Stimulated activated CD4-positive, alpha-beta T cell treated with anti-CD3 and anti-CD28 coated beads, Interleukin-1b, Interleukin-23, amount 100 ng/mL, for 4 hours (primary cell): ENCODE data around the gene TMEM141.
A peak's percentile ranks its signal among the peaks of the same experiment; 100 is the strongest.
"Not testable (repeated sequence)": the region's sequence is repeated elsewhere in the genome, so short reads cannot be mapped to it uniquely, and the experiment has no call there.

Source experiments
- DNase-seq, 2 donors: peaks; one replicate each; pipeline ENCODE4 v3.0.0-alpha.2; 2020; ENCODE audit warnings: low read depth in 2 of 2

The TMEM141 gene

GRCh38 chr9:136794281-136794999, 3.3 kb downstream of the TMEM141 start:
- no peak for DNase-seq

GRCh38 chr9:136795000-136795348, 3.8 kb downstream of the TMEM141 start:
- DNase-seq: no peak

DNA sequence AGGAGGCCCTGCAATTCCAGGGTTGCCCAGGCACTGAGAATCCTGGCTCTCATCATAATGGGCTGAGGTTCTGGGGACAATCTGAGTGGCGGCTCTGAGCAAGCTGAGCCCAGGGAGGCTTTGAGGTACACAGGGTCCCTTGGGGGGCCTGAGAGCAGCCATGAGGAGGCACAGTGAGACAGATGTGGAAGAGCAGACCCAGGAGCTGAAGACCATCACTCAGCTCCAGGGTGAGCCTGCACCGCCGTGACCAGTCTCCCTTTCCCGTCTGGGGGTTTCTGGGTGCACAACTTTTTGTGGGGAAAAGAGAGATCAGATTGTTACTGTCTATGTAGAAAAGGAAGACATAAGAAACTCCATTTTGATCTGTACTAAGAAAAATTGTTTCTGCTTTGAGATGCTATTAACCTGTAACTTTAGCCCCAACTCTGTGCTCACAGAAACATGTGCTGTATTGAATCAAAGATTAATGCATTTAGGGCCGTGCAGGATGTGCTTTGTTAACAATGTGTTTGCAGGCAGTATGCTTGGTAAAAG, 5.2 kb downstream of the TMEM141 start, which contains the start of gene CCDC183:
Gene CCDC183, plus strand, starts transcription at position 101 of the 537 bp plus-strand sequence. Its CDS starts 60 bp downstream, at position 161.
- no peak for DNase-seq

DNA sequence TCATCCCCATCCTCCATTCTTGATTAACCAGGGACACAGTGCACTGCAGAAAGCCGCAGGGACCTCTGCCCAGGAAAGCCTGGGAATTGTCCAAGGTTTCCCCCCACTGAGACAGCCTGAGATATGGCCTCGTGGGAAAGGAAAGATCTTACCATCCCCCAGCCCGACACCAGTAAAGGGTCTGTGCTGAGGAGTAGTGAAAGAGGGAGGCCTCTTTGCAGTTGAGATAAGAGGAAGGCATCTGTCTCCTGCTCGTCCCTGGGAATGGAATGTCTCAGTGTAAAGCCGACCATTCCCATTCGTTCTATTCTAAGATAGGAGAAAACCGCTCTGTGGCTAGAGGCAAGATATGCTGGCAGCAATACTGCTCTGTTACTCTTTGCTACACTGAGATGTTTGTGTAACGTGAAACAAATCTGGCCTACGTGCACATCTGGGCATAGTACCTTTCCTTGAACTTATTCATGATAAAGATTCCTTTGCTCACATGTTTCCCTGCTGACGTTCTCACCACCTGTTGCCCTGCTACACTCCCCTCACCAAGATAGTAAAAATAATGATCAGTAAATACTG, 5.7 kb downstream of the TMEM141 start:
- DNase-seq: not testable (repeated sequence)

- no peak for DNase-seq
These were observed 7.5 kb downstream of the TMEM141 start for GRCh38 chr9:136798708-136799078.

- no peak for DNase-seq
These were observed 8.1 kb downstream of the TMEM141 start for GRCh38 chr9:136799079-136799853.

- peak; percentile 92 for DNase-seq
These were observed 8.9 kb downstream of the TMEM141 start for GRCh38 chr9:136799854-136800657.

- DNase-seq: no peak
These were observed 11.2 kb downstream of the TMEM141 start for GRCh38 chr9:136802321-136802720.

GRCh38 chr9:136803009-136803550, 11.9 kb downstream of the TMEM141 start:
- not testable (repeated sequence) for DNase-seq

- DNase-seq: no peak
These were observed 12.7 kb downstream of the TMEM141 start for GRCh38 chr9:136803551-136804508.

DNA sequence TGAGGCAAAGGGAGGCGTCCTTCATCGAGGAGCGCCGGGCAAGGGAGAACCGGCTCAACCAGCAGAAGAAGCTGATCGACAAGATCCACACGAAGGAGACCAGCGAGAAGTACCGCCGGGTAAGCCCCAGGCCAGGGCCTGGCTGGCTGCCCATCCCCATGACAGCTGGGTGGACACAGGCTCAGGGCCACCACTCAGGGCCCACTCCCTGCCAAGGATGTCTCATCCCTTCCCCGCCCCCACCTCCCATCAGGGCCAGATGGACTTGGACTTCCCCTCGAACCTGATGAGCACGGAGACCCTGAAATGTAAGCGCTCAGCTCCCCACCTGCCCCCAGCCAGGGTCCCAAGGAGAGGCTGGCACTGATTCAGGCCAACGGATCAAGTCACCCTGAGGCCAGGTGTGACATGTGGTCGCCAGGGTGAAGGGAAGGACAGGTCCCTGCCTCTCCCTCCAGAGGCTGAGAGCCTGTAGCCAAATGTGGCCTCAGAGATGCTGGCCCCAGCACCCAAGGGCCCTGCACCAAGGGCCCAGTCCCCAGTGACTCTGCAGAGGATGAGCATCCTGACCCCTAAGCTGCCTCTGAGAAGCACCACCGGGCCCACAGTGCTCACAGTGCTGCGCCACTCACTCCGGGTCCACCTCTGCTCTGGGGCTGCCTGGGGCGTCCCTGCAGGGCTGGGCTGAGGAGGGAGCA, 13.5 kb downstream of the TMEM141 start:
- no peak for DNase-seq

DNA sequence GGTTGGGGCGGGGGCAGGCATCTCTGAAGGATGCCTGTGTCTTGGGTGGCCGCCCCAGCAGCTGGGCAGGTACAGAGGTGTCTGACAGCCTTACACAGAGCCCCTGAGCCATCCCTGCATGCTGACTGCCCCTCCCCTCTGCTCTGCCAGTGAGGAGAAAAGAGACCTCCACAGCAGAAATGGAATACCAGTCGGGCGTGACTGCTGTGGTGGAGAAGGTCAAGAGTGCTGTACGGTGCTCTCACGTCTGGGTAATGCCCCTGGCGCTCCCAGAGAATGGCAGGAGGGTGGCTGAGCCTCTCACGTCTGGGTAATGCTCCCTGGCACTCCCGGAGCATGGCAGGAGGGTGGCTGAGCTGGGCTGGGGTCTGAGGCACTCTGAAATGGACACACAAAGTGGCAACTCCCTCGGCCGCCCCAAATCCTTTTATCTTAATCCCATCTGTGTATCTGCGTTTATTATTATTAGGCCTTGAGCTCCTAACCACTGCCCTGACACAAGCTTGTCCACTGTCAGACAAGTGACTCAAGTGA, 14.1 kb downstream of the TMEM141 start:
- DNase-seq: no peak

- no peak for DNase-seq
These were observed 14.9 kb downstream of the TMEM141 start for GRCh38 chr9:136806067-136806466.

DNA sequence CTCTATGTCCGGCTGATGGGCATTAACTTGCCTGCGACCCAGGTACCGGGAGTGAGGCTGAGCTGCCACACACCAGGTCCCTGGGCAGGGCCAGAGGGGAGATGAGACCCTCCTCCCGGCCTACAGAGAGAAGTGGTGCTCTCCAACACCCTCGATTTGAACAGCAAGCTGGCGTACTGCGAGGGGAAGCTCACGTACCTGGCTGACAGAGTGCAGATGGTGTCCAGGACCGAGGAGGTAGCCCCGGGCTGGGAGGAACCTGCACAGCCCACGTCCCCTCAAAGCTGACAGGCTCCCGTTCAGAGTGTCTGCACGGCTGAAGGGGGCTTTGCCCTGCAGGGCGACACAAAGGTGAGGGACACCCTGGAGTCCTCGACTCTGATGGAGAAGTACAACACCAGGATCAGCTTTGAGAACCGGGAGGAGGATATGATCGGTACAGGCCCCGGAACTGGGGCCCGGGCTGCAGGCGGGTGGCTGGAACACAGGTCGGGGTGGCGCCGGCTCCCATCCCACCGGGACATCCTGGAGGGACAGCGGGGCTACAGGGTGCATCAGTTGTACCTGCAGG, 15.6 kb downstream of the TMEM141 start:
- DNase-seq: no peak

DNA sequence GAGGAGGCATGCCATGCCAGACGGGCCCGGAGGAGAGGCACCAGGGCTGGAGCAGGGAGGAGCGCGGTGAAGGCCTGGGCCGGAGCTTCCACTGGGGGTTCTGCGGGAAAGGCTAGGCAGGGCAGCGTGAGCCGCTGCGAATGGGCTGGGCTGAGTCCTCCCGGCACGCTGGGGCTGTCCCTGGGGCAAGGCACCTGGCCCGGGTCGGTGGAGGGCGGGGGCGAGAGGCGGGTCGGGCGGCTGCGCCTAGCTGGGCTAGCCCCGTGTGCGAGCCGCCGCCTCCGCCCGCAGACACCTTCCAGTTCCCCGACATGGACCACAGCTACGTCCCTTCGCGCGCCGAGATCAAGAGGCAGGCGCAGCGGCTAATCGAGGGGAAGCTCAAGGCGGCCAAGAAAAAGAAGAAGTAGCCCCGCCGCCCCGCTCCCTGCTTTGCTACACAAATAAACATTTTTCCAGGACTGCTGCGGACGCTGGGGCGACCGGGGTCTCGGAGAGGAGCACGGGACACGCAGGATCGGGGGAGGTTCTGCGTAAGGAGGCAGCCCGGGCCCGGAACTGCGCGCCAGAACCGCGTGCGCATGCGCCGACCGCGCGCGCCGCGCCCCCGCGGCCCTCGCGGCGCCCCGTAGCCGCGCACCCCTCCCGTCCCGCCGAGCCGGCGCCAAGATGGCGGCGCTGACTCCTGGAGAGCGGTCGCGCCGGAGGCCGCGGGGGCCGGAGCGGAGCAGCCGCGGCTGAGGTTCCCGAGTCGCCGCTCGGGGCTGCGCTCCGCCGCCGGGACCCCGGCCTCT, 16.3 kb downstream of the TMEM141 start, which contains the start of gene RABL6:
Gene RABL6, plus strand, starts transcription at position 668 of the 794 bp plus-strand sequence. CDS start 249 bp downstream, outside the sequence.
- peak; percentile 72 to 75 for DNase-seq

DNA sequence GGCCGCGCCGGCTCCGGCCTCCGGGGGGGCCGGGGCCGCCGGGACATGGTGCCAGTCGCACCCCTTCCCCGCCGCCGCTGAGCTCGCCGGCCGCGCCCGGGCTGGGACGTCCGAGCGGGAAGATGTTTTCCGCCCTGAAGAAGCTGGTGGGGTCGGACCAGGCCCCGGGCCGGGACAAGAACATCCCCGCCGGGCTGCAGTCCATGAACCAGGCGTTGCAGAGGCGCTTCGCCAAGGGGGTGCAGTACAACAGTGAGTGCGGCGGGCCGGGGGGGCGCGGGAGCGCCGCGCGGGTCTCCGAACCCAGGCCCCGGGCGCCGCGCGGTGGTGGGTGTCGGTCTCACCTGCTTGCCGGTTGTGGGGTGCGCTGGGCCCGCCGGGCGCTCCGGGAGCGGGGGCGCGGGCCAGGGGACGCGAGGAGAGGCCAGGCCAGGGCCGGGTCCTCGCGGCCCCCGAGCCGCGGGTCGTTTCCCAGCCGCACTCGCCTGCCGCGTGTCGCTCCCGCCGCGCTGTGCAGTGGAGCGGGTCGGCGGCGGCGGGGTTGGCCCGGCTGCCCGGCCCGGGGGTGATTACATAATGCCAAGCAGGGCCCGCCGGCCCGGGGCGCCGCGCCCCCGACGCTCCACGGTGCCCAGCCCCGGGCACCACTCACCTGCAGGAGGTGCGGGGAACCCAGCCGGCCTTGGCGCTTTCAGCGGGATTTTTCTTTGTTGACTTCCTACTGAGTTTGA, 17.1 kb downstream of the TMEM141 start:
- peak; percentile 39 to 46 for DNase-seq

DNA sequence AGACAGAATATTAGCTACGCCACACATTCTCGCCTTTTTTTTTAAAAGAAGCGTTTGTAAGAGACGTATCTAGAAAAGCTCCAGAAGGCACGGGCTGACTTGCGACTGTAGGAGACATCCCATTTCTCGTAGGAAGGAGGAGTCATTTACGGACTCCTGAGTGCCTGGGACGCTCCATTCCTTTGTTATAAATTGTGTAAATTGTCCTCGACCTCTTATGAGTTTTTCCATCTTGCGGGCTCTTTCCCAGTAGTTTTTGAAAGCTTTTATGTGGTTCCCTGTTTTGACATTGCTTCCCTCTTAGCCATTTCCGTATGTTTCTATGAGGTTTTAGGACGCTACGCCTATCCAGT, 17.6 kb downstream of the TMEM141 start:
- DNase-seq: no peak
